WTC11 (cell line): ENCODE data around the gene UMAD1.

Source experiments
- CREM ChIP-seq: sonication (generic); formaldehyde crosslinking; IDR thresholded peaks from 2 replicates; pipeline ENCODE4 v1.8.1; 2022; ENCODE audit warnings: mild to moderate bottlenecking, missing genetic modification reagents, moderate library complexity
- TF ChIP-seq, protein P1 (sequence below): fragments of 200-600 bp; IDR thresholded peaks from 2 replicates; pipeline ENCODE4 v1.8.0; 2022; ENCODE audit warnings: antibody characterized with exemption

DNA sequence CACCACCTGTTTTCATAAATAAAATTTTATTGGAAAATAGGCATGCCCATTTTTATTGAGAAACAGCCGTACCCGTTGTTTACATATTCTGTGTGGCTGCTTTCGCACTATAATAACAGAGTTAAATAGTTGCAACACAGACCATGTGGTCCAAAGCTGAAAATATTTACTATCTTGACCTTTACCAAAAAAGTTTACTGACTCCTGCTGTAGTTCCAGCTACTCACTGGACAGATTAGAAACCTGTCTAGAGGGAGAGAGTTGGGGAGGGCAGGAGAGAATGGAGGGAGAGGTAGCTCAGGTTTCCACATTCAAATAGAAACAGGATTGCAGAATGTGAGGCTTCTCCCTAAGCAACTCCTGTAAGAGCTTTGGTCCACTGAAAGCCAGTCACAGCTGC is 273.0 kb downstream of the UMAD1 start:
- TF ChIP-seq, protein P1, sequence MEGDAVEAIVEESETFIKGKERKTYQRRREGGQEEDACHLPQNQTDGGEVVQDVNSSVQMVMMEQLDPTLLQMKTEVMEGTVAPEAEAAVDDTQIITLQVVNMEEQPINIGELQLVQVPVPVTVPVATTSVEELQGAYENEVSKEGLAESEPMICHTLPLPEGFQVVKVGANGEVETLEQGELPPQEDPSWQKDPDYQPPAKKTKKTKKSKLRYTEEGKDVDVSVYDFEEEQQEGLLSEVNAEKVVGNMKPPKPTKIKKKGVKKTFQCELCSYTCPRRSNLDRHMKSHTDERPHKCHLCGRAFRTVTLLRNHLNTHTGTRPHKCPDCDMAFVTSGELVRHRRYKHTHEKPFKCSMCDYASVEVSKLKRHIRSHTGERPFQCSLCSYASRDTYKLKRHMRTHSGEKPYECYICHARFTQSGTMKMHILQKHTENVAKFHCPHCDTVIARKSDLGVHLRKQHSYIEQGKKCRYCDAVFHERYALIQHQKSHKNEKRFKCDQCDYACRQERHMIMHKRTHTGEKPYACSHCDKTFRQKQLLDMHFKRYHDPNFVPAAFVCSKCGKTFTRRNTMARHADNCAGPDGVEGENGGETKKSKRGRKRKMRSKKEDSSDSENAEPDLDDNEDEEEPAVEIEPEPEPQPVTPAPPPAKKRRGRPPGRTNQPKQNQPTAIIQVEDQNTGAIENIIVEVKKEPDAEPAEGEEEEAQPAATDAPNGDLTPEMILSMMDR = no peak
- no peak for TF ChIP-seq CREM (CRISPR knock-in tag)
